B cell (primary cell): ENCODE results near the gene BID. TPM values are rescaled to one million over a fixed set of nuclear protein-coding genes. Genes with fewer than 3 reads are reported as not detected.

ENCODE experiments used
- ATAC-seq: fragments of 200-7000 bp; cut with Tn5 transposase; one replicate; pipeline ENCODE4 v1.10.0; 2021; ENCODE audit warnings: low read depth, mild to moderate bottlenecking, moderate number of reproducible peaks, moderate library complexity
- CTCF ChIA-PET: fragments of 350-600 bp; sonication (Branson Sonifier 250); formaldehyde crosslinking; loops from one replicate; lab custom pipeline; 2021; ENCODE audit warnings: antibody characterized with exemption, inconsistent platforms; lab: Charles Lee
- POLR2A ChIA-PET: fragments of 350-600 bp; sonication (Branson Sonifier 250); formaldehyde crosslinking; loops from one replicate; lab custom pipeline; 2021; ENCODE audit warnings: antibody characterized with exemption; lab: Charles Lee
- DNase-seq: peaks from one replicate; pipeline ENCODE4 v3.0.0; 2013
- H2AFZ ChIP-seq: 2 replicates; pipeline ENCODE4 v1.6.1; 2012; ENCODE audit warnings: mild to moderate bottlenecking, low read depth, low read length; ENCODE audit not compliant: insufficient read depth, poor library complexity, severe bottlenecking
- H3K27ac ChIP-seq, 2 donors: 1 replicate in 1 of 2; 2 replicates in 1 of 2; pipeline ENCODE4 v1.5.1; 2012 to 2013; ENCODE audit warnings: low read length in 2 of 2, mild to moderate bottlenecking in 2 of 2, moderate library complexity in 1 of 2
- H3K27me3 ChIP-seq, 4 experiments: fragments of 200-600 bp in 1 of 4; sonication (generic) in 1 of 4; replicated peaks in 1 of 4; 1 replicate in 2 of 4; 2 replicates in 2 of 4; pipeline versions ENCODE4 v1.6.1 to v1.7.0; 2013 to 2016; ENCODE audit warnings: low read length in 3 of 4, mild to moderate bottlenecking in 2 of 4, mixed read lengths in 1 of 4, moderate library complexity in 1 of 4; ENCODE audit not compliant: insufficient read depth in 4 of 4, control insufficient read depth in 3 of 4; ENCODE audit errors: control extremely low read depth in 1 of 4
- H3K36me3 ChIP-seq, 2 experiments: replicated peaks in 1 of 2; 1 replicate in 1 of 2; 2 replicates in 1 of 2; pipeline versions ENCODE4 v1.6.1 to v1.7.1; 2013; ENCODE audit warnings: low read length in 1 of 2; ENCODE audit not compliant: insufficient read depth in 2 of 2, control insufficient read depth in 1 of 2; ENCODE audit errors: control extremely low read depth in 1 of 2, extremely low read depth in 1 of 2
- H3K4me1 ChIP-seq, 2 donors: fragments of 200-600 bp in 1 of 2; sonication (generic) in 1 of 2; 1 replicate in 1 of 2; 2 replicates in 1 of 2; pipeline versions ENCODE4 v1.5.1 to v1.6.1; 2013 to 2017; ENCODE audit warnings: low read length in 2 of 2; ENCODE audit not compliant: control insufficient read depth in 2 of 2, insufficient read depth in 2 of 2
- H3K4me2 ChIP-seq: replicated peaks from 2 replicates; pipeline ENCODE3; 2012; ENCODE audit warnings: mild to moderate bottlenecking, low read depth, low read length; ENCODE audit not compliant: poor library complexity, severe bottlenecking
- H3K4me3 ChIP-seq, 5 experiments: fragments of 200-600 bp in 1 of 5; sonication (generic) in 1 of 5; 1 replicate in 3 of 5; 2 replicates in 2 of 5; pipeline versions ENCODE4 v1.5.1 to v1.7.0; 2011 to 2016; ENCODE audit warnings: low read length in 4 of 5, mild to moderate bottlenecking in 4 of 5, low read depth in 2 of 5, control low read depth in 1 of 5, moderate library complexity in 1 of 5; ENCODE audit not compliant: insufficient read depth in 1 of 5; ENCODE audit errors: control extremely low read depth in 1 of 5, extremely low read depth in 1 of 5
- H3K79me2 ChIP-seq: fragments of 200-600 bp; sonication (generic); one replicate; pipeline ENCODE4 v1.6.0; 2016; ENCODE audit warnings: low read length; ENCODE audit not compliant: control insufficient read depth, insufficient read depth
- H3K9ac ChIP-seq: fragments of 200-600 bp; sonication (generic); 2 replicates; pipeline ENCODE4 v1.6.1; 2017; ENCODE audit warnings: mild to moderate bottlenecking, low read length, moderate library complexity
- H3K9me3 ChIP-seq, 3 donors: one replicate each; pipeline versions ENCODE4 v1.6.1 to v1.7.1; 2013; ENCODE audit warnings: low read length in 2 of 3; ENCODE audit not compliant: control insufficient read depth in 2 of 3, insufficient read depth in 1 of 3; ENCODE audit errors: control extremely low read depth in 1 of 3
- H4K20me1 ChIP-seq: 2 replicates; pipeline ENCODE4 v1.6.0; 2012; ENCODE audit warnings: mild to moderate bottlenecking, low read length; ENCODE audit not compliant: insufficient read depth, control insufficient read depth, poor library complexity, severe bottlenecking
- H3K27ac Mint-ChIP-seq: one replicate; pipeline ENCODE4 v1.8.0; 2021; ENCODE audit warnings: mixed read lengths
- H3K27me3 Mint-ChIP-seq: one replicate; pipeline ENCODE4 v1.8.0; 2021; ENCODE audit warnings: mixed read lengths
- H3K4me1 Mint-ChIP-seq: one replicate; pipeline ENCODE4 v1.8.0; 2021; ENCODE audit warnings: mixed read lengths
- H3K4me3 Mint-ChIP-seq: one replicate; pipeline ENCODE4 v1.8.0; 2021; ENCODE audit warnings: mixed read lengths
- H3K9me3 Mint-ChIP-seq: one replicate; pipeline ENCODE4 v1.8.0; 2022; ENCODE audit warnings: mixed read lengths; ENCODE audit not compliant: insufficient read depth
- CTCF ChIP-seq: fragments of 200-600 bp; IDR thresholded peaks from one replicate; pipeline ENCODE4 v1.8.0; 2022; ENCODE audit warnings: antibody characterized with exemption, mild to moderate bottlenecking
- EZH2 ChIP-seq: IDR thresholded peaks from 2 replicates; pipeline ENCODE4 v1.6.1; 2012; ENCODE audit warnings: borderline replicate concordance, low read depth, mild to moderate bottlenecking, moderate library complexity, low read length; ENCODE audit not compliant: insufficient read depth, poor library complexity, severe bottlenecking
- WGBS: methylation state at CpG from one replicate; pipeline ENCODE4 v1.1.5; 2013; ENCODE audit warnings: missing lambda C conversion rate; ENCODE audit not compliant: insufficient coverage; 5-methylcytosine and 5-hydroxymethylcytosine counted together
- intact Hi-C: fragments of 100-400 bp; cut with micrococcal nuclease; formaldehyde crosslinking; loops from one replicate; pipeline ENCODE4 v1.10.0; 2022
- polyA plus RNA-seq: library from polyadenylated mRNA; depleted of rRNA; stranded (reverse); fragments of >200 nt; gene quantifications from 2 replicates; pipeline ENCODE4 v1.2.3, GENCODE V29; 2012
- total RNA-seq, 2 donors: library from RNA; stranded (reverse); fragments of 120-200 nt in 1 of 2; gene quantifications; 1 replicate in 1 of 2; 2 replicates in 1 of 2; pipeline versions ENCODE4 v1.2.3 to v1.2.4, GENCODE V29; 2013 to 2022

Gene BID
- total and polyA plus RNA-seq, 2 donors (not counting 1 experiment from before 2014, with no cell fraction given), result 17.5 to 23.3 TPM

GRCh38 chr22:17726928-17727897 is 47.1 kb downstream of the BID start:
- ATAC-seq (no peak), DNase-seq (no peak)
- no peak overlapping the region for H3K4me3 Mint-ChIP-seq
- no peaks in the 10 kb centered on the region for H3K79me2 ChIP-seq
- POLR2A ChIA-PET, result no interaction called here
- no peaks in the 10 kb centered on the region for H4K20me1 ChIP-seq
- H3K9me3 Mint-ChIP-seq, result no peaks in the 10 kb centered on the region
- H3K9ac ChIP-seq, result no peak overlapping the region
- no peak overlapping the region for H2AFZ ChIP-seq
- no peaks in the 10 kb centered on the region for H3K27me3 Mint-ChIP-seq
- CTCF ChIA-PET, result no interaction called here
- no peaks in the 10 kb centered on the region for H3K27me3 ChIP-seq
- H3K27ac ChIP-seq, result no peak overlapping the region
- H3K4me3 ChIP-seq, result no peak overlapping the region
- peak overlapping the region; percentile 21 for H3K27ac Mint-ChIP-seq
- 77% methylated on average over 15 of the region's 18 CpGs for WGBS
- no peaks in the 10 kb centered on the region for H3K9me3 ChIP-seq
- peaks cover 1 to 33% of the 10 kb centered on the region in 2 experiments for H3K36me3 ChIP-seq
- no peak overlapping the region for H3K4me2 ChIP-seq
- no peaks in the 10 kb centered on the region for H3K4me1 ChIP-seq
- TF ChIP-seq CTCF, result no peak
- TF ChIP-seq EZH2, result no peak
- peaks cover 6% of the 10 kb centered on the region for H3K4me1 Mint-ChIP-seq
- intact Hi-C loops, result no loop called here
